Measurements from ENCODE around the gene NTRK2. TPM values are rescaled to one million over a fixed set of nuclear protein-coding genes. Genes with fewer than 3 reads are reported as not detected.

NTRK2 gene
- total RNA-seq, 3 donors from 2014 or later = 1.7 to 3.5 (median 2.5) TPM

DNA sequence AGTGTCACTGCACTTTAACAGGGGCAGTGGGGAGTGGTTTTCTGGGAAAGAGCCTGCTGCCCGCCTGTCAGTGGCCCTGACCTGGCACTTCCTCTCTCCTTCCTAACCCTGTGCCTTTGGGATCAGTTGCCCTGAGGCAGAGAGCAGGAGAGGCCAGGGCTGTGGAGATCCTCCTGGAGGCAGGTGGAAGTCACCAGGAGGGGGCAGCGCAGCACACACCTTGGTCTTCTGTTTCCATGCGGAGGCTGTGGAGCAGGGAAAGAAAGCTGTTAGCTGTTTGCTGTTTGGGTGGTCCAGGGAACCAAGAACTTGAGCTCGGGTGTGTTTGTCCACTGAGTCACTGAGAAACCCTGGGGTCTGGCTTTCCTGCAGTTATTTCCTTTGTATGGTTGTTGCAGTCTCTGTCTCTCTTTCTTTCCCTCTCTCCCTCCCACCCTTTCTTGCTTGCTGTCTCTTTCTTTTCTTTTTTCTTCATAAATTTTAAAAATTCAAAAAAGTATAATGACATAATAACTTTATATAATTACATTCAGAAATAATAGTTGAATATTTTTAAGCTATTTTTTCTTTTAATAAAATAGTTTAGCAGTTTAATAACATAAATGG is 28.1 kb downstream of the NTRK2 start:
- Histone ChIP-seq H3K4me1 (ENCODE audit: low read depth) (no peaks in the 10 kb centered on the region), H3K4me3 (no peak overlapping the region), H3K36me3 (ENCODE audit: low read depth) (no peaks in the 10 kb centered on the region), H3K9me3 (no peaks in the 10 kb centered on the region)
- peak; percentile 69 to 93 (median 88) for DNase-seq
- ATAC-seq = peak; percentile 95
- TF ChIP-seq CTCF (IDR thresholded peaks at IDR 0.05) = peak; percentile 35
- intact Hi-C loops (cut with DNase I, micrococcal nuclease) = loop anchor here (10.0 kb wide), 1 partner anchor 257 kb away; no protein-coding TSS in a partner anchor

- ATAC-seq (no peak), DNase-seq (no peak)
- no peaks in the 10 kb centered on the region for H3K9me3 ChIP-seq
- no peaks in the 10 kb centered on the region for H3K36me3 ChIP-seq (ENCODE audit: low read depth)
- H3K4me3 ChIP-seq = no peak overlapping the region
- intact Hi-C loops (cut with DNase I, micrococcal nuclease) = loop anchor here (10.0 kb wide), 1 partner anchor 256 kb away; no protein-coding TSS in a partner anchor
- no peak for TF ChIP-seq CTCF (IDR thresholded peaks at IDR 0.05)
- no peaks in the 10 kb centered on the region for H3K4me1 ChIP-seq (ENCODE audit: low read depth)
These were observed 28.8 kb downstream of the NTRK2 start for GRCh38 chr9:84698323-84698722.

DNA sequence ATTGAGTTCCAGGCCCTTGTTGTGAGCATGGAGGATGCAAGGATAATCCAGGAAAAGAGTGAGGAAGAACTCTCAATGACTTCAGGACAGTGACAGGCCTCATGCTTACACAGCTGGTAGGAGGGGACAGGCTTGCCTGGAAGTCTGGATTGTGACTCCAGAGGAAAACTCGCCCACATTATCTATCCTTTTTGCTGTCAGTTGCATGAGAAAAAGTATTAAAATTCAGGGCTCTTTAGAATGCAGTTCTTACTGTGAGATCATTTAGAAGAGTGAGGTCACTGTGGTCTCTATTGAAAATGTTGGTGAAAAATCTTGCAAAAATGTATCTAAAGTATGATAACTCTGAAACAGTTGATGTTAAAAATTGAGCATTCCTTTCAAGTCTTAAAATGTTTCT is 30.5 kb downstream of the NTRK2 start:
- no peaks in the 10 kb centered on the region for H3K36me3 ChIP-seq (ENCODE audit: low read depth)
- no peak for TF ChIP-seq CTCF (IDR thresholded peaks at IDR 0.05)
- H3K4me3 ChIP-seq = no peak overlapping the region
- no peaks in the 10 kb centered on the region for H3K9me3 ChIP-seq
- no peaks in the 10 kb centered on the region for H3K4me1 ChIP-seq (ENCODE audit: low read depth)
- DNase-seq (no peak), ATAC-seq (no peak)
- intact Hi-C loops (cut with DNase I, micrococcal nuclease) = loop anchor here (10.0 kb wide), 1 partner anchor 255 kb away; no protein-coding TSS in a partner anchor

- intact Hi-C loops (cut with DNase I, micrococcal nuclease) = no loop called here
- Histone ChIP-seq H3K9me3 (no peaks in the 10 kb centered on the region), H3K4me3 (no peak overlapping the region), H3K36me3 (ENCODE audit: low read depth) (no peaks in the 10 kb centered on the region), H3K4me1 (ENCODE audit: low read depth) (no peaks in the 10 kb centered on the region)
- no peak for TF ChIP-seq CTCF (IDR thresholded peaks at IDR 0.05)
- no peak for ATAC-seq
- no peak for DNase-seq
These were observed 32.3 kb downstream of the NTRK2 start for GRCh38 chr9:84701801-84702200.

- no peaks in the 10 kb centered on the region for H3K9me3 ChIP-seq
- H3K4me3 ChIP-seq = no peak overlapping the region
- no peaks in the 10 kb centered on the region for H3K4me1 ChIP-seq (ENCODE audit: low read depth)
- no peak for ATAC-seq
- no peak for TF ChIP-seq CTCF (IDR thresholded peaks at IDR 0.05)
- no peaks in the 10 kb centered on the region for H3K36me3 ChIP-seq (ENCODE audit: low read depth)
- intact Hi-C loops (cut with DNase I, micrococcal nuclease) = no loop called here
- no peak for DNase-seq
These were observed 32.9 kb downstream of the NTRK2 start for GRCh38 chr9:84702471-84702870.

All from mucosa of descending colon (tissue), 3 donors.